GM03348 (cell line): ENCODE data around the gene WDR20.
"Not testable (repeated sequence)": the region's sequence is repeated elsewhere in the genome, so short reads cannot be mapped to it uniquely, and the experiment has no call there.

Experiments used
- DNase-seq: peaks from one replicate; pipeline ENCODE4 v3.0.0; 2012; ENCODE audit warnings: low spot score

Gene WDR20, protein sequence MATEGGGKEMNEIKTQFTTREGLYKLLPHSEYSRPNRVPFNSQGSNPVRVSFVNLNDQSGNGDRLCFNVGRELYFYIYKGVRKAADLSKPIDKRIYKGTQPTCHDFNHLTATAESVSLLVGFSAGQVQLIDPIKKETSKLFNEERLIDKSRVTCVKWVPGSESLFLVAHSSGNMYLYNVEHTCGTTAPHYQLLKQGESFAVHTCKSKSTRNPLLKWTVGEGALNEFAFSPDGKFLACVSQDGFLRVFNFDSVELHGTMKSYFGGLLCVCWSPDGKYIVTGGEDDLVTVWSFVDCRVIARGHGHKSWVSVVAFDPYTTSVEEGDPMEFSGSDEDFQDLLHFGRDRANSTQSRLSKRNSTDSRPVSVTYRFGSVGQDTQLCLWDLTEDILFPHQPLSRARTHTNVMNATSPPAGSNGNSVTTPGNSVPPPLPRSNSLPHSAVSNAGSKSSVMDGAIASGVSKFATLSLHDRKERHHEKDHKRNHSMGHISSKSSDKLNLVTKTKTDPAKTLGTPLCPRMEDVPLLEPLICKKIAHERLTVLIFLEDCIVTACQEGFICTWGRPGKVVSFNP

DNA sequence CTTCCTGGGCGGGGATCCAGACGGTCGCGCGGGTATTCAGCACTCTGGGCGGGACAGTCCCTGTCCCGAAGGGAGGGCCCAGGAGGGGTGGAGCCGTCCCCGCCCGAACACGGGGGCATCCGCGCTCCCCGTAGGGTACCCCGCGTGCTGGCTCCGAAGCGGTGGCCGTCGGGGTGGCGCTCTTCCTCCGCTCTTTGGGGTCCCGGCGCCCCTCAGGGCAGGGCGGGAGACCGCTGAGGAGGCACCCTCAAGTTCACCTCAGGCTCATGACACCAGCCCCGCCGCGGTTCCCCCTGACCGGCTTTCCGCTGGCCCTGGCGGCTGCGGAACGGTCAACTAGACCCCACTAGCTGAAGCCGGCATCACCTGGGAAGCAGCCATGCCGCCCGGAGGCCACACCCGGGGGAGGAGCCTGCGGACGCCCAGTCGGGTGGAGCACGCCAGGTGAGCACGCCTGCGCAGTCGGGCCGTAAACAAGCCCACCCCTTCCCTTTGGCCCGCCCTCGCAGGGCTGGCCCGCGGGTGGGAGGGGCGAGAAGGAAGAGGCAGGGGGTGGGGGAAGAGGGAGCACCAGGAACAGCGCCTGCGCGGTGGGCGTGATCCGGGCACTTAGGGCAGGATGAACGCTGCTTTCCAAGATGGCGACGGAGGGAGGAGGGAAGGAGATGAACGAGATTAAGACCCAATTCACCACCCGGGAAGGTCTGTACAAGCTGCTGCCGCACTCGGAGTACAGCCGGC, at the start of gene WDR20:
Gene WDR20, plus strand, starts transcription at position 612 of the 741 bp plus-strand sequence. Its CDS starts 27 bp downstream, at position 639.
- peak; percentile 100 for DNase-seq

DNA sequence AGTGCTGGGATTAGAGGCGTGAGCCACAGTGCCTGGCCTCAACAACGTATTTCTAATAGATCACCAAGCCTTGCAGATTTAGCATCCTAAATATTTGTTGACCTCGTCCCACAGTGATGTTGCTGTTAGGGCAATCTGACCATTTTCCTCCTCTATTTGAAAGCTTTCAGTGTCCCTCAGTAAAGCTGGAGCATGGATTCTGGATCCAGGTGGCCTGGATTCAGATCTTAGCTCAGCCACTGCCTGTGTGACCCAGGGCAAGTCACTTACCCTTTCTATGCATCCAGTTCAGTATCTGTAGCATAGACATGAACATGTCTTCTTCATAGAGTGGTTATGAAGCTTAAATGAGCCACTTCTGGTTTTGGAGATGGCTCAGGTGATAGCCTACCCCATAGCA, 49.0 kb upstream of the WDR20 start:
- DNase-seq = no peak

DNA sequence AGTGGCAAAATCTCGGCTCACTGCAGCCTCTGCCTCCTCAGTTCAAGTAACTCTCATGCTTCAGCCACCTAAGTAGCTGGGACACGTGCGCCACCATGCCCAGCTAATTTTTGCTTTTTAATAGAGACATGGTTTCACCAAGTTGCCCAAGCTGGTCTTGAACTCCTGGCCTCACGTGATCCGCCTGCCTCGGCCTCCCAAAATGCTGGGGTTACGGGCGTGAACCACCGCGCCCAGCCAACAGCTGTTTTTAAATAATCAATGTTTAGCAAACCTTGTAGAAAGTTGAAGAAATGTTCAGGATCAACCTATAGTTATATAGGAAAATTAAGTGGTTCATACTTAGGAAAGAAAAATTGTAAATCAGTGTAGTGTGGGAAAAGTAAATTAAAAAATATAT, 46.9 kb upstream of the WDR20 start:
- no peak for DNase-seq

DNA sequence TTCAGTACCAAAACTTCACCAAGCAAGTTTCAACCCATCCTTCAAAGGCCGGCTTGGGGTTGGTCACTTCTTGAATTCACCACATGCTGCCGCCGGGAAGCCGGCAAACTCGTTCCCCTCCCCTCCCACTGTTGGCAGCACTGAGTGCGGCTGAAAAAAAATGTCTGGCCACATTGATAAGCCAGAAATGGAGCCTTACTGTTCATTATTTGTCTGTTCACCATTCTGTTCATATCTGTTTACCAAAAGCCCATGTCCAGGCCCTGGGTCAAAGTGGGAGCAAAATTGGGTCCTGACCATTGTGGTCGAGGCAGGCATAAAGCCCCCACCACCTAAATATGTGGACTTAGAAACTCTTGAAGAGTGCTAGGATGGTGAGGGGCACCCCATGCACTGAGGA, 45.6 kb upstream of the WDR20 start:
- DNase-seq = no peak

DNA sequence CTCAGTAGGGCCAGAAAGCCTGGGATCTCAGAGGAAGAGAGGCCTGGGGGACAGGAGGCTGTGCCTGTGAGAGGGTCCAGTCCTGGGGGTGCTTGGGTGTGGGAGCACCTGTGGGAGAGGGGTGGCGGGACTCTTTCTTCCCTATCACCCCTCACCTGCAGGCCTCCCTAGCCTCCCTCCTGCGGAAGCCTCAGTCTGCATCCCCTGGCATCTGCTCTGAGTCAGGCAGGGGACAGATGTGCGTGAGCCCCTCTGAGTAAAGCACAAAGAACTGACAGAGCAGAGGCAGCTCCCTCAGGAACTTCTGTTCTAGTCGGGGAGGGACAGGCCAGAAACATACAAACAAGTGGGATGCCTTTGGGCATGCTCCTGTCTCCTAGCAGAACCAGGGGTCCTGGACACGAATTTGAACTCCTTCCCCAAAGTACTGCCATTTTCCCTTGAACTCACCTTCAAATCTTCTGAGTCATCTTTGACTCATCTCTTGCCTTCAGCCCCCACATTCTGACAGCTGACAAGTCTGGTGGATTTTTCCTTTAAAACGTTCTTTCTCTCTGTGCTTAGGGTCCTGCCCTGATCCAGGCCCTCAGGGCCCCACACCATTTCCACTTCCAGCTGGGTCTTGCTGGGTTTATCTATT, 44.3 kb upstream of the WDR20 start:
- DNase-seq = no peak

DNA sequence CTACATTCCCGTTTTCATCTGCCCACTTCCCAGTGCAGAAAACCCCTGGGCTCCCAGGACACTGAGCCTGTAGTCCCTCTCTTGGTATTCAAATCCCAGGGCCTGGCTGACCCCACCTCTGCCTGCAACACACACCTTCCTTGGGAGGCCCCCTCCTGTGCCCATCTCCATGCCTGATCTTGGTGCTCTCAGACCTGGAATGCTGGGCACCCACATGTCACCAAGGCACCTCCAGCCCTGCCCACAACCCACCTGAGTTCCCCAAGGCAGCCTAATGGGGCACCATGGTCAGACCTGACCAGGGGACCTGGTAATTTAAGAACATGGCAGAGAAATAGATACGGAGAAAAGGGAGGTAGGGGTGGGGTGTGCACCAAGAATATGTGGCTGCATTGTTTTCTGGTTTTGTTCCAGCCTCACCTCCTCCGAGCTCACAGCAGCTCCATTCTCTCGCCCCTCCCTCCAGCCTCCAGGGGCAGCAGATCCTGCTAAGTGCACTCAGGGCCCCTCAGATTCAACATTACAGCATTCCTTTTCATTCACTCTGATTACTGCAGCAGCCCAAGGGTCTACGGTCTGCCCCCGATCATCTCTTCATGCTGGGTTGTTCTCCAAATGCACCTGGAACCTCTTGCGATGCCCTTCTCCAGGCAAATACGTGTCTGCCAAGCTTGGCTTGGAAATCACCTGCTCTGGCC, 43.7 kb upstream of the WDR20 start:
- no peak for DNase-seq

DNA sequence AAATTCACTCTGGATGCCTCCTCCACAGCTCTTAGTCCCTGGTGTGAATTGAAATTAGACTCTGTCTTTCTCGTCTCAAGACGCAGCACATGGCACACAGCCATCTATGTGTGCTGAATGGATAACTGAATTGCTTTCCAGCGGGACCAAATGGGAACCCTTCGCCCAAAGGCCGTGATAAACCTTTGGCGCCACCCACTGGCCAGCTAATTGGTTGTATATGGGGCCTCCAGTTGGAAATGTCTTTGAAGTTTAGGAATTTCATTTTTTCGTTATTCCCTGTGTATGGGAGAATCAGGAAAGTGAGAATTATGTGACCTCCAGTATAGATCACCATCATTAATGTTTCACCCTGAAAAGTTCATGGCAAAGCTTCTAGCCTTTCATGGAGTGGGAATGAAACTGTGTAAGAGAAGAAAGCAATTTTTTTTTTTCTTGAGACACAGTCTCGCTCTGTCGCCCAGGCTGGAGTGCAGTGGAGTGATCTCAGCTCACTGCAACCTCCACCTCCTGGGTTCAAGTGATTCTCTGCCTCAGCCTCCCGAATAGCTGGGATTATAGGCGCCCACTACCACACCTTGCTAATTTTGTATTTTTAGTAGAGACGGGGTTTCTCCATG, 43.0 kb upstream of the WDR20 start:
- DNase-seq = peak; percentile 87

DNA sequence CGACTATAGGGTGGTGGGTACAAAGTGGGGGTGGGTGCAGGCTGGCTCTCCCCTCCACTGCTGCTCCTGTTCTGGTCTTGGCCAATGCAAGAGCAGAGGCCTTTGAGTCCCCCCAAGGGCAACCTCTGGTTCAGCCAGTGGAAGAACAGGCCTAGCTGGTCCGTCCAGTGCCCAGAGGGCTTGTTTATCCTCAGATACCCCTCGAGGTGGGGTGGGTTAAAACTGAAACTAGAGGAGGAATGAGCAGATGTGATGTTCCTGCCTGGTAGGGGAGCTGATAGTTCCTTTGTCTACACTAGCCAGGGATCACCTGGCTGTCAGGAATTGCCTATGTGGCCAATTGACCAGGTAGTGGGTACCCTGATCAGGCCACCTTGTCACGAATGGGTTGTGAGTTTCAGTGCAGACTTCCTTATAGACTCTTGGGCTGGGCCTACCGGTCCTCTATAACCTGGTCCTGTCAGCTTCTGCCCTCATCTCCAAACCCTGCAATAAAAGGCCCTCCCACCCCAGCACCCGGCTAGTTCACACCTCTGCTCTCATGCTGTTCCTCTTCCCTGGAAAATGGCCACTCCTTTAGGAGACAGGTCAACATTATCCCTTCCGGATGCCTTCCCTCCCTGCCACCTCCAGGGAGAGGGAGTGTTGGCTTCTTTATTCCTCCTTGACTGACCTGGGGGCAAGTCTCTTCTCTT, 42.1 kb upstream of the WDR20 start:
- no peak for DNase-seq

DNA sequence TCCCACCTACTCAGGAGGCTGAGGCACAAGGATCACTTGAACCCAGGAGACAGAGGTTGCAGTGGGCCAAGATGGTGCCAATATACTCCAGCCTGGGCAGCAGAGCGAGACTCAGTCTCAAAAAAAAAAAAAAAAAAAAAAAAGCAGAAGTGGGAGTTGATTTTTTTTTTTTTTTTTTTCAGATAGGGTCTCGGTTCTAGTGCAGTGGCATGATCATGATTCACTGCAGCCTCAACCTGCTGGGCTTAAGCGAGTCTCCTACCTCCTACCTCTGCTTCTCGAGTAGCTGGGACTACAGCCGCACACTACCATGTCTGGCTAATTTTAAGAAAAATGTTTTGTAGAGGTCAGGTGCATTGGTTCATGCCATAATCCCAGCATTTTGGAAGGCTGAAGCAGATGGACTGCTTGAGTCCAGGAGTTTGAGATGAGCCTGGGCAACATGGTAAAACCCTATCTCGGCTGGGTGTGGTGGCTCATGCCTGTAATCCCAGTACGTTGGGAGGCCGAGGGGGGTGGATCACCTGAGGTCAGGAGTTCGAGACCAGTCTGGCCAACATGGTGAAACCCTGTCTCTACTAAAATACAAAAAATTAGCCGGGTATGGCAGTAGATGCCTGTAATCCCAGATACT, 36.5 kb upstream of the WDR20 start:
- no peak for DNase-seq

DNA sequence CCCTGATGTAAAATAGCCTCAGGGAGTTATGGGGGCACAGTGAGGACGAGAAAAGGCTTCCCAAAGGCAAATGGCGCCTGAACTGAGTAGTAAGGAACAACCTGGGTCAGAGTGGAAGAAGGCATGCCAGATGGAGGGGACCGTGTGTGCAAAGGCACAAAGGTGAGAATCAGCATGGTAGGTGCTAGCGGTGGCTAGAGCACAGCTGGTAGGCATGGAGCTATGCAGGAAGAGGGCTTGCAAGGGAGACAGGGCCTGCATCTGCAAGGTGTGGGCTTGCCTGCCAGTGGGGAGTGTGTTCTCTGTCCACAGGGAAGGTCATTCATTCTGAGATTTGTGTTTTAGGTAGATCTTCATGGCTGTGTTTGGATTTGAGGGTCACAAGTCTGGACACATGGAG, 34.3 kb upstream of the WDR20 start:
- DNase-seq = no peak

DNA sequence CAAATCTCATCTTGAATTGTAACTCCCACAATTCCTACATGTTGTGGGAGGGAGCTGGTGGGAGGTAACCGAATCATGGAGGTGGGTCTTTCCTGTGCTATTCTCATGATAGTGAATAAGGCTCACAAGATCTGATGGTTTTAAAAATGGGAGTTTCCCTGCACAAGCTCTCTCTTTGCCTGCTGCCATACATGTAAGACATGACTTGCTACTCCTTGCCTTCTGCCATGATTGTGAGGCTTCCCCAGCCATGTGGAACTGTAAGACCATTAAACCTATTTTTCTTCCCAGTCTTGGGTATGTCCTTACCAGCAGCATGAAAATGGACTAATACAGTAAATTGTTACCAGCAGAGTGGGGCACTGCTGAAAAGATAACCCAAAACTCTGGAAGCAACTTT, 30.4 kb upstream of the WDR20 start:
- DNase-seq = not testable (repeated sequence)

DNA sequence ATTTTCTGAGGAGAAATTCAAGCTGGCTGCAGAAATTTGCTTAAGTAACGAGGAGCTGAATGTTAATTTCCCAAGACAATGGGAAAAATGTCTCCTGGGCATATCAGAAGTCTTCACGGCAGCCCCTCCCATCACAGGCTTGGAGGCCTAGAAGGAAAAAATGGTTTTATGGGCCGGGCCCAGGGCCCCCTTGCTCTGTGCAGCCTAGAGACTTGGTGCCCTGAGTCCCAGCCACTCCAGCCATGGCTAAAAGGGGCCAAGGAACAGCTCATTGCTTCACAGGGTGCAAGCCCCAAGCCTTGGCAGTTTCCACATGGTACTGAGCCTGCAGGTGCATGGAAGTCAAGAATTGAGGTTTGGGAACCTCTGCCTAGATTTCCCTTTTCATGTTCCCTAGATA, 28.6 kb upstream of the WDR20 start:
- no peak for DNase-seq

DNA sequence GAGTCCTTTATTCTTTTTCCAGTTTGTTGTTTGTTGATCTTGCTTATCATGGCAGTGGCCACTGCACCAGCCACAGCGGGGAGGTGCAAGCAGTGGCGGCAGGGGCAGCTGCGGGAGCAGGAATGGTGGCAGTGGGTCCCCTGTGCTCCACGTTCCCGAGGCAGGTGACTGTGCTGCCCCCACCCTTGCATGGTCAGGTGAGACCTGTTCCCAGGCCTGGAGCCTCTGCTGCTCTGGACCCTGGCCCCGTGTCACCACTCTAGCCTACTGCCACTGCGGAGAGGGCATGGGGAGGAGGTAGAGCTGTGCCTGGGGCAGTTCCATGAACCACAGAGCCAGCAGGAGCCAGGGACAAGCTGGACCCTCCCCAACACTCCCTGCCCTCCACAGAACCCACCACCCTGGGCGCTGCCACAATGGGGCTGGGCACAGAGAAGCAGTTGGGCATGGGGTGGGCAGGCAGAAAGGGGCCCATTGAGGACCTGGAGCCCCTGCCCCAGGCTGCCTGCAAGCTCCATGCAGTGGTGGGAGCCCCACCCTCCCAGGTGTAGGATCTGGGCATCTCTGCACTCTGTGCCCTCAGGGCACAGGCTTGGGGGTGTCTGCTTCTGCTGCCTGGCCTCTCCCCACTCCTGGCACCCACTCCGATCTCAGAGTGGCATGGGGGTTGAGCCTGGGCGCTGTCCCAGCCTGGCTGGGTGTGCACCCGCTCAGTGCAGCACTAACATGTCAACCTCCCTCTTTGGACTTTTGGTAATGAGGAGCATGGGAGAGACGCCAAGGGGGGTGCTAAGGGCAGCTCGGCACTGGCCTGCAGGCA, 23.1 kb upstream of the WDR20 start:
- DNase-seq = no peak

DNA sequence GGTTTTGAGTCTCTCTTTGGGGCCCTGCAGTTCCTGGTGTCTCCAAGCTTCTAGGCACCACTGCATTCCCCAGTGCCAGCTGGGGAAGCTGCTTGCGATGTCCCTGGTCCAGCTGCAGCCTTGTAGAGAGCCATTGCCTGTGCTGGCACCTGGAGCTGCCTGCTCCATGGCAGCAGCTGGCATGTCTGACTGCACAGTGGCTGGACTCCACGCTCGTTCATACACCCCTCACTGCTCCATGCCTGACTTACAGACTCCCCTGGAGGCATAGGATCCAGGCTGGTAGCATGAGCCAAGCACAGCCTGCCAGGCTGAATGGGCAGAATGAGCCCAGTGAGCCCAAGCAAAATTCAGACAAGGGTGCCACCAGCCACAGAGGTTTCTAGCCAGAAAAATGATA, 21.8 kb upstream of the WDR20 start:
- no peak for DNase-seq

DNA sequence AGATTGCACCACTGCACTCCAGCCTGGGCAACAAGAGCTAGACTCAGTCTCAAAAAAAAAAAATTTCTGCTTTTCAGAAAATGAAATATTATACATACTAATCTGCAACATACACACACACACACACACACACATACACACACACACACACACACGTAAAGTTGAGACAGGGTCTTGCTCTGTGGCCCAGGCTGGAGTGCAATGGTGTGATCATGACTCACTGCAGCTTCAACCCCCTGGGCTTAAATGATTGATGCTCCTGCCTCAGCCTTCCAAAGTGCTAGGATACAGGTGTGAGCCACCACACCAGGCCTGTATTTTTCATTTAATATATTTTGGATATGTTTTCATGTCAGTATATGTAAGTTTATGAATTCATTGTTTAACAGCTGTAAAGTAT, 18.8 kb upstream of the WDR20 start:
- no peak for DNase-seq

DNA sequence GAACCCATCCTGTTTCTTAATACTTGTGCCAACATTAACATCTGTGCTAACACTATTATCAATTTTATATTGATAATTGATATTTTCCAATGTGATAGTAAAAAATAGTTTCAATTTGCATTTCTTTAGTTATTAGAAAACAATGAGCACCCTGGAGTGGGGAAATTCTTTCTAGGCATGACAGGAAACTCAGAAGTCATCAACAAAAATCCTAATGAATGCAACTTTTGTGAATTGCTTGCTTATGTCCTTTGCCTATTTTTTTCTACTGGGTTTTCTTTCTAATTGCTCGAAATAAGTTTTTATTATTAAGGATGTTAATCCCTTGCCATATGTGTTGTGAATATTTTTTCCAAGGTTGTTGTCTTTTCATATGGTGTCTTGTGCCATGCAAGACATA, 18.1 kb upstream of the WDR20 start:
- no peak for DNase-seq

DNA sequence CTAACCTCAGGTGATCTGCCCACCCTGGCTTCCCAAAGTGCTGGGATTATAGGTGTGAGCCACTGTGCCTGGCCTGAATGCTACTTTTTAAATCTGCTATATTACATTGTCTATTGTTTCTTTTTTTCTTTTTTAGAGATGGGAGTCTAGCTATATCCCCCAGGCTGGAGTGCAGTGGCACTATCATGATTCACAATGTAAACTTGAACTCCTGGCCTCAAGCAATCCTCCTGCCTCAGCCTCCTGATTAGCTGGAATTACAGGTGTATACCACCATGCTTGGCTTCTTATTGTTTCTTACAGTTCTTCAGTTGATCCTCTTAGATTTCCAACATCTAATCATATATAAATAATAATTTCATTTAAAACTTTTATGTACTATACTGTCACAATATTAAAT, 15.3 kb upstream of the WDR20 start:
- DNase-seq = no peak

DNA sequence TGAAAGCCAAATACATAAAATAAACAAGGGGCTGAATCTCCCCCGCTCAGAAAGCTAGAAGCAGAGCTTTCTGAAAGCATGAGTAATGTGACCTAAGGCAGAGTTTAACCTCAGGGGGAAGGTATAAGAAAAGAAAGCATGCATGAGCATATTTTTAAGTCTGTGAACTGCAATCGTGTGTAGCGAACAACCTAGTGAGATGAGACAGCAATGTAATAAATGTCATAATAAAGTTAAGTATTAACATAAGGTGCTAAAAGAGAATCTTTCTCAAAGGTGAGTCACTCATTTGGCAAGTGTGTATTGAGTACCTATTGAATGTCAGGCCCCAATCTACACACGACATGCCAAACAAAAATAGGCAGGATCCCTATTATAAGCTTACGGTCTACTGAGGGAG, 14.2 kb upstream of the WDR20 start:
- DNase-seq = no peak

DNA sequence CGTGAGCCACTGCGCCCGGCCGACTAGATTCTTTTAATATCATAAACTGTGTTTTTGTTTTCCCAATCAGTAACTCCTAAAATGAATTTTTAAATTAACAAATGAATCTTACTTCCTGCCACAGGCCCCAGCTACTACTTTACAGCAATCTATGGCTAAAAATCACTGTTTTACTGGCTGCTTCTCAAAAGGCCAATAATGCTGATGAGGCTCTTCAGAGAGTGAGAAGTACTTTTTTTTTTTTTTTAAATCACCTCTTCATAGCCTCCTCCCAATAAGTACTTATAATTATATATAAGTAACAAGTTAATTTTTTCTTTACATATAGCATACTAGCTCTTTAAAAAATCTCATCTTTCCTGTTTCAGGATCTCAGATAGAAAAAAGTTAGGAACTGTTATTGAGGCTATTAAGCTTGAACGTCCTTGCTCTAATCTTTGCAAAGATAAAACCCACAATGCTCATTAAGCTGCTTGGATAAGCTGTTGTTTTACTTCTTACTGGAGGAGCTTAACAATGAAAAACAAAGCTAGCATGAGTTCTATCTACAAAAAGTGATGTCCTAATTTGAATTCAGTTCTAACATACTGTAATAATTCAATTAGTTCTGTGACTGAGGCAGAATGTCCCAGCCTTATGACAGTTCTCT, 12.8 kb upstream of the WDR20 start:
- no peak for DNase-seq
